Measurements from ENCODE around the gene THG1L. TPM values are rescaled to one million over a fixed set of nuclear protein-coding genes. Genes with fewer than 3 reads are reported as not detected.

The THG1L gene

Small RNA genes lying within 50 kb of the gene (small RNA-seq; reads per million reads assigned to genes)
- gene AC026407.1 (ENCODE audit: insufficient read depth), result not detected
